ENCODE data around the gene ARHGEF28.

The ARHGEF28 gene

GRCh38 chr5:73857446-73857845, 231.4 kb downstream of the ARHGEF28 start:
- no peak overlapping the region for H3K4me3 ChIP-seq (ENCODE audit: low read depth in 1 of 2, low read length in 2 of 2)
- peaks cover 2% of the 10 kb centered on the region for H3K27me3 ChIP-seq (ENCODE audit: insufficient read depth, low read length, poor library complexity)
- no peak for TF ChIP-seq CTCF (IDR thresholded peaks at IDR 0.05; ENCODE audit: borderline replicate concordance, extremely low read depth, low read length, poor library complexity, severe bottlenecking)
- no peak for TF ChIP-seq EZH2 (IDR thresholded peaks at IDR 0.05; ENCODE audit: borderline replicate concordance, low read depth, low read length, severe bottlenecking)
- no peaks in the 10 kb centered on the region for H3K36me3 ChIP-seq (ENCODE audit: insufficient read depth, low read length)
- no peaks in the 10 kb centered on the region for H4K20me1 ChIP-seq (ENCODE audit: insufficient read depth, low read length)
- no peak overlapping the region for H3K9ac ChIP-seq (ENCODE audit: low read depth, low read length)
- ATAC-seq (ENCODE audit: insufficient read depth, low read depth): no peak
- H3K27ac ChIP-seq (ENCODE audit: low read length): no peak overlapping the region
- H3K4me1 ChIP-seq (ENCODE audit: insufficient read depth, low read length): no peaks in the 10 kb centered on the region
- no peaks in the 10 kb centered on the region for H3K79me2 ChIP-seq (ENCODE audit: insufficient read depth, low read length)
- no peak for DNase-seq
- H3K4me2 ChIP-seq (ENCODE audit: insufficient read depth, low read length): no peak overlapping the region
- H2AFZ ChIP-seq (ENCODE audit: low read depth, low read length): no peak overlapping the region
- no peaks in the 10 kb centered on the region for H3K9me3 ChIP-seq (ENCODE audit: insufficient read depth, low read length, severe bottlenecking)

GRCh38 chr5:73858054-73858453, 232.1 kb downstream of the ARHGEF28 start:
- no peak overlapping the region for H3K9ac ChIP-seq (ENCODE audit: low read depth, low read length)
- ATAC-seq (ENCODE audit: insufficient read depth, low read depth): no peak

GRCh38 chr5:73858776-73859175, 232.8 kb downstream of the ARHGEF28 start:
- no peak overlapping the region for H3K9ac ChIP-seq (ENCODE audit: low read depth, low read length)
- DNase-seq (no peak), ATAC-seq (ENCODE audit: insufficient read depth, low read depth) (no peak)
- peaks cover 2% of the 10 kb centered on the region for H3K27me3 ChIP-seq (ENCODE audit: insufficient read depth, low read length, poor library complexity)
- no peaks in the 10 kb centered on the region for H4K20me1 ChIP-seq (ENCODE audit: insufficient read depth, low read length)
- H3K27ac ChIP-seq (ENCODE audit: low read length): no peak overlapping the region
- H2AFZ ChIP-seq (ENCODE audit: low read depth, low read length): no peak overlapping the region
- H3K36me3 ChIP-seq (ENCODE audit: insufficient read depth, low read length): no peaks in the 10 kb centered on the region
- H3K4me1 ChIP-seq (ENCODE audit: insufficient read depth, low read length): no peaks in the 10 kb centered on the region
- H3K9me3 ChIP-seq (ENCODE audit: insufficient read depth, low read length, severe bottlenecking): no peaks in the 10 kb centered on the region
- TF ChIP-seq CTCF (IDR thresholded peaks at IDR 0.05; ENCODE audit: borderline replicate concordance, extremely low read depth, low read length, poor library complexity, severe bottlenecking): no peak
- no peak for TF ChIP-seq EZH2 (IDR thresholded peaks at IDR 0.05; ENCODE audit: borderline replicate concordance, low read depth, low read length, severe bottlenecking)
- H3K79me2 ChIP-seq (ENCODE audit: insufficient read depth, low read length): no peaks in the 10 kb centered on the region
- H3K4me3 ChIP-seq (ENCODE audit: low read depth in 1 of 2, low read length in 2 of 2): no peak overlapping the region
- no peak overlapping the region for H3K4me2 ChIP-seq (ENCODE audit: insufficient read depth, low read length)

More at GRCh38 chr5:73858054-73858453, 232.1 kb downstream of the ARHGEF28 start:
- Histone ChIP-seq H3K4me1 (ENCODE audit: insufficient read depth, low read length) (no peaks in the 10 kb centered on the region), H3K27me3 (ENCODE audit: insufficient read depth, low read length, poor library complexity) (peaks cover 2% of the 10 kb centered on the region), H3K79me2 (ENCODE audit: insufficient read depth, low read length) (no peaks in the 10 kb centered on the region), H3K27ac (ENCODE audit: low read length) (no peak overlapping the region), H3K9me3 (ENCODE audit: insufficient read depth, low read length, severe bottlenecking) (no peaks in the 10 kb centered on the region), H3K4me3 (ENCODE audit: low read depth in 1 of 2, low read length in 2 of 2) (no peak overlapping the region), H2AFZ (ENCODE audit: low read depth, low read length) (no peak overlapping the region), H3K4me2 (ENCODE audit: insufficient read depth, low read length) (no peak overlapping the region), H3K36me3 (ENCODE audit: insufficient read depth, low read length) (no peaks in the 10 kb centered on the region), H4K20me1 (ENCODE audit: insufficient read depth, low read length) (no peaks in the 10 kb centered on the region)
- DNase-seq: no peak
- TF ChIP-seq CTCF (IDR thresholded peaks at IDR 0.05; ENCODE audit: borderline replicate concordance, extremely low read depth, low read length, poor library complexity, severe bottlenecking): no peak
- TF ChIP-seq EZH2 (IDR thresholded peaks at IDR 0.05; ENCODE audit: borderline replicate concordance, low read depth, low read length, severe bottlenecking): no peak

GRCh38 chr5:73859696-73860095, 233.7 kb downstream of the ARHGEF28 start:
- Histone ChIP-seq H3K4me3 (ENCODE audit: low read depth in 1 of 2, low read length in 2 of 2) (no peak overlapping the region), H3K27ac (ENCODE audit: low read length) (no peak overlapping the region), H3K4me1 (ENCODE audit: insufficient read depth, low read length) (no peaks in the 10 kb centered on the region), H3K4me2 (ENCODE audit: insufficient read depth, low read length) (no peak overlapping the region), H4K20me1 (ENCODE audit: insufficient read depth, low read length) (no peaks in the 10 kb centered on the region), H3K27me3 (ENCODE audit: insufficient read depth, low read length, poor library complexity) (peaks cover 7% of the 10 kb centered on the region), H3K36me3 (ENCODE audit: insufficient read depth, low read length) (no peaks in the 10 kb centered on the region), H3K9ac (ENCODE audit: low read depth, low read length) (no peak overlapping the region), H3K79me2 (ENCODE audit: insufficient read depth, low read length) (no peaks in the 10 kb centered on the region), H3K9me3 (ENCODE audit: insufficient read depth, low read length, severe bottlenecking) (no peaks in the 10 kb centered on the region), H2AFZ (ENCODE audit: low read depth, low read length) (no peak overlapping the region)
- no peak for TF ChIP-seq EZH2 (IDR thresholded peaks at IDR 0.05; ENCODE audit: borderline replicate concordance, low read depth, low read length, severe bottlenecking)
- ATAC-seq (ENCODE audit: insufficient read depth, low read depth) (no peak), DNase-seq (no peak)

Data from DND-41 (cell line).